Activated T-cell treated with anti-CD3 and anti-CD28 coated beads, Interleukin-2, amount 50 U/mL, for 1 hour (primary cell): Measurements from ENCODE around the gene PIK3CA.

Experiments used
- DNase-seq: peaks from one replicate; pipeline ENCODE4 v3.0.0-alpha.2; 2020

The PIK3CA gene

GRCh38 chr3:179158336-179159039 is 10.3 kb downstream of the PIK3CA start:
- no peak for DNase-seq

- no peak for DNase-seq
Measured at GRCh38 chr3:179163503-179163902, 15.3 kb downstream of the PIK3CA start.

- DNase-seq: no peak
Measured at GRCh38 chr3:179164857-179165256, 16.7 kb downstream of the PIK3CA start.

DNA sequence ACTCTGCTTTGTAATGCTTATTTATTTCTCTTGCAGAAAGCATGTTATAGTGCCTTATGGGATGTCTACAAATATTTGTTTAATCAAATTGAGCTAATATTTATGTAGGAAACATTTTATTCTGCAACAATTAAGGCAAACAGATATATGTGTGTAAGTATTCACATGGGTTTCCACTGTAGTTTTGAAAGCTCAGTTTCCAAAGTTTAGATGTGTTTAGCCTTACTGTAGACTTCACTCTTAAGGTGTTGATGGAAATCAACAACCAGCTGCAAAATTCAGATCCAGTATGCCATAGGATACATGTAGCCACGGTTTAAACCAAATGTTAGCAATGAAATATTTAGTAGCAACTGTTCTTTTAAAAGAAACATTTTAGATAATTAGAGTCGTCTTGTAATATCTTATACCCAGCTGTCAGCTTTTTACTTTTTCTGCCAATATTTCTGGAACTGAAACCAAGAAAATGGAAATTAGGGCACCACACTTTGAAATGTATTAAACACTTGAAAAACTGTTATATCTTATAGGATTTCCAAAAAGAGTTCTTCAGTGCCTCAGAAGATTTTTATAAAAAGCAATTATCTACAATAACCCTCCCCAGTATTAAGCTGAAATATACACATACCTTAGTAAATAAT is 18.5 kb downstream of the PIK3CA start:
- no peak for DNase-seq

DNA sequence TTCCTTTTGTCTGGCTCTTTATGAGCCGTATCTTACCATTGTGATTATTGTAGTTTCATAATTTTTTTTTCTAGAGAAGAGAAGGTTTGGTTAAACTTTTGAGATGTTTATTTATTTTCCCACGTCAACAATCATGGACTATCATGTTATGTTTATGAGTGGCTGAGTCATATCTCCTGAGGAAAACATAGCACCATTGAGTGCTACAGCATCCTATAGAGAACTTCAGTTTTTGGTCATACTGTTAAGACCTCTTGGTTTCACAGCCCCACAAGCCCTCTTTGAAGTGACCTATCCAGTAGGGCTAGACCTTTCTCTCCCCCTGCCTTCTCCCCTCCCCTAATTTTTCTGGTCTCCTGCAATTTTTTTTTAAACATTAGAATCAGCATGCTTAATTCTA is 20.8 kb downstream of the PIK3CA start:
- DNase-seq: no peak

- no peak for DNase-seq
Measured at GRCh38 chr3:179172546-179172945, 24.4 kb downstream of the PIK3CA start.

- no peak for DNase-seq
Measured at GRCh38 chr3:179174316-179174715, 26.2 kb downstream of the PIK3CA start.

- DNase-seq: no peak
Measured at GRCh38 chr3:179174898-179175297, 26.7 kb downstream of the PIK3CA start.

DNA sequence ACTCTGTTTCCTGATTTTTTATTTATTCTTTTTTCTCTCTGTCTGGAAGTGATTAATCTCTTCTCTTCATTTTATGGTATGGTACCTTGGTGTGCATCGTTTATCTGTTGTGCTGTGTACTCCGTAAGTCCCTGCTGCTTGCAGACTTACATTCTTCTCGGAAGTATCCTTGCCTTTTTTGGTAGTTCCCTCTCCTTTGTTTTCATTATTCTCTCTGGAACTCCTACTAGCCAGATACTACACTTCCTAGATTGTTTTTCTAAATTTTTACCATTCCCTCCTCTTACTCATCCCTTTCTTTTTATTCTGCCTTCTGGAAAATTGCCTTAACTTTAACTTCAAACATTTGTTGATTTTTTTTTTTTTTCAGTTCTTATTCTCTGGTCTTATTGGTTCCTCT is 27.2 kb downstream of the PIK3CA start:
- no peak for DNase-seq

DNA sequence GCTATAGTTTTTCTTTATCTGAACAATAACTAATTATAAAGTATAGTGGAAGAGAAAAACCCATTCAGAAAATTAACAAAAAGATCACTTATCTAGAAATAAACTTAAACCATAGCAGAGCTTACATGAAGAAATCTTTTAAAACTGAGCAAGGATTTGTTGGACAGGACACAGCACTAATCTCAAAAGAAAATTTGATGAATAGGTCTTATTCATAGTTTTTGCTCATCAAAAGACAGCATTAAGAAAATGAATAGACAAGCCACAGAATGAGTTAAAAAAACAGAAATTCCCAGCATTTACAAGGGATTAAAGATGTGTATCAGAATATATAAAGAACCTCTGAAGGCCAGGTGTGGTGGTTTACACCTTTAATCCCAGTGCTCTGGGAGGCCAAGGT is 29.5 kb downstream of the PIK3CA start:
- no peak for DNase-seq

DNA sequence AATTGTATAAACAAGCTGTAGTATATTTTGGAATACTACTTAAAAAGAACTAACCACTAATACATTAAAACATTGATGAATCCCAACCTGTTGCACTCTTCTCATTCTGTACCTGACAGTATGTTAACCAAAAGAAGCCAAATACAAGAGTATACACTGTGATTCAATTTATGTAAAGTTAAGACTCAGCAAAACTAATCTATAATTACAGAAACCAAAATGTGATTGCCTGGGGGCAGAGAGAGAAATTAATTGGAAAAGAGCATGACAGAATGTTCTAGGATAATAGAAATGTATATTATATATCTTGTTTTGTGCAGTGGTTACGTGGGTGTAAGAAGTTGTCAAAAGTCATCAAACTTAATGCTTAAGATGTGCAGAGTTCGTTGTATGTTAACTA is 31.1 kb downstream of the PIK3CA start:
- DNase-seq: no peak

DNA sequence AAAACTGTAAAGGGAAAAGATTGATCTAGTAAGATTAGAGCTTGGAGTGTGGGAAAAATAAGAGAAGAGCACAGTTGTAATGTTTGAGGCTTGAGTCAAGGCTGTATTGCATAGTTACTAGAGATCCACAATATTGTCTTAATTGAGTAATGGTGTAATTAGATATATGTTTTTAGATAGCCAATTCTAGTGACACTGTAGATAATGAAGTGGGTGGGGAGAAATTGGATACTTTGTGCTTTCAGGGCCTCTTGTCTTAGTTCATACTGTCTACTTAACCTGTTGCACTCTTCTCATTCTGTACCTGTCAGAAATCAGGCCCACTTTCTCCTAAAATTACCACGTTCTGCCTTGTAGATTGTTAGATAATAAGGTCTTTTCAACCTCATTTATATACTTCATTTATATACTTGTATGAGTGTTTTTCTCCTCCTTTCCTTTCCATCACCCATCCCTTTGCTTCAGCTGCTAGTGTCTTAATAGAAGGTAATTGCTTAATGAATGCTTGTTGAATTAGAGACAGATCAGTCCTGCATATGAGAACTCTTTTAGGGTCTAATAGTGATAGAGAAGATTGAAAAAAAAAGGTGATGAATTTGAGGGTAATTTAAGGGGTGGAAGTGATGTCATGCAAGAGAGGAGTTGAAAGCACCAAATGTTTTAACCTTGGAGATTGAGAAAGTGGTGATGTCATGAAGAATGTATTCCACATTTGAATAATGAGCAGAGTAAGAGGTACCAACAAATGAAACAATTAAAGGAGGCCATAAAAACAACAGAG is 32.0 kb downstream of the PIK3CA start:
- DNase-seq: no peak

GRCh38 chr3:179181021-179181472 is 32.9 kb downstream of the PIK3CA start:
- DNase-seq: no peak

GRCh38 chr3:179181993-179182551 is 33.9 kb downstream of the PIK3CA start:
- no peak for DNase-seq

GRCh38 chr3:179182902-179183301 is 34.7 kb downstream of the PIK3CA start:
- DNase-seq: no peak

GRCh38 chr3:179184826-179185225 is 36.7 kb downstream of the PIK3CA start:
- no peak for DNase-seq

DNA sequence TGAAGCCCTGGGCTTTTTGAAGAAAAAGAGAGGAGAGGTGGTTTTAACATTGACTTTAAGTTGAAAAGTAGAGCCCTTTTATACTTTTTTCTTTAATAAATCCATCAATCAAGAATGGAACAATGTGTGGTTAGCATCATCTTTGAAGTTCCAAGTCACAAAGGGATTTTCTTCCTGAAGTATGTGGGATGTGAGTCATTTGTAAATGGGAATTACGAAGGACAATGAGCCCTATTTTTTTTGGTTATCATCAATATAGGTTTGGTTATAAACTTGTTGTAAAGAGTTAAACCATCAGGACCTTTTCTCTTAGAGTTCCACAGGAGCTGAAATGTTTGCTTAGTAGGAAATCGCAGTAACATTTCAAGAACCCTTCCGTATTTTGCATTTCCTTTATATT is 38.3 kb downstream of the PIK3CA start:
- DNase-seq: no peak

DNA sequence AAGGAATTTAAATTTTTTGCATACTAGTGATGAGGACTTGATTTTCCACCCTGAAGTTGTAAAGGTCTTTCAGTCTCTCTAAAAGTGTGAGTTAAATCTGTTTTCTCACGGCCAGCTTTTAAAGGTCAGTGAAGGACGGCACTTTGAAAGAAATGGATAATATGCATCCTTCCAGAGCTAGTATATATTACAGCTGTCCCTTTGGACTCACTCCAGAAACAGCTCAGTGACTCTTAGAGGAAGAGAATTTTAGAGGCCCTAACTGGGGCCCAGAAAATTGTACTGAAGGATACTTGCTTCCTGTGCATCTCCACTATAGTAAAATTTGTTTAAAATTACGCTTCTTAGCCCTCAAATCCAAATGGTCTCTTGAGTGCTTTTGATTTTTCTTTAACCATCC is 41.6 kb downstream of the PIK3CA start:
- DNase-seq: no peak

GRCh38 chr3:179190581-179190980 is 42.4 kb downstream of the PIK3CA start:
- DNase-seq: no peak

DNA sequence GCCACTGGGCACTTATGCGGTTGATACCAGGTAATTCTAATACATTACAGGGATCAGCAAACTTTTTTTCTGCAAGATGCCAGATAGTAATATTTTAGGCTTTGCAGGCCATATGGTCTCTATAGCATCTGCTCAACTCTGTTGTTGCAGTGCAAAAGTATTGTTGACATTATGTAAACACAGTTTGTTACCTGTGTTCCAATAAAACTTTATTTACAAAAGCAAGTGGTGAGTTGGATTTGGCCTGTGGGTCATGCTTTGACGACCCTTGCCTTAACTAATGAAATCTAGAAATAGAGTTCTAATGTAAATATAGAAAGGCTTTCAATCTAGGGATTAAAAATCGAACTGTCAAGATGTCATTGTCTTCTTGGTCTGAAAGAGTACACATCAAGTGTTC is 44.4 kb downstream of the PIK3CA start:
- DNase-seq: no peak

DNA sequence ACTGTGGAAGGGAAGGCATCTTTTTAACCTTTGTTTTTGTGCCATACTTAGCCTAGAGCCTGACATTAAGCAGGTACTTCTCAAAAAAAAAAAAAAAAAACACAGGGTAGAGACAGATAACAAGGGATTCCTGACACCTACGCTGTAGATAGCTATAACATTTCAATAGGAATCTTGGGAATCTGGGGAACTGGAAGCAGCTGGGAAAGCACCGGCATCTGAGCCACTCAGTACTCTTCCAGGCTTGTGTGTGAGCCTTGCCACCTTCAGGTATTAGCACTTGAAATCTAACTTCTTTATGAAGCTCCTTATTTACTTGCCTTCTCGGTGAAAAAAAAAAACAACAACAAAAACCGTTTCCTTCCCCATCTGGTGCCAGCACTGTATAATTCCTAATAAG is 46.8 kb downstream of the PIK3CA start:
- DNase-seq: no peak

DNA sequence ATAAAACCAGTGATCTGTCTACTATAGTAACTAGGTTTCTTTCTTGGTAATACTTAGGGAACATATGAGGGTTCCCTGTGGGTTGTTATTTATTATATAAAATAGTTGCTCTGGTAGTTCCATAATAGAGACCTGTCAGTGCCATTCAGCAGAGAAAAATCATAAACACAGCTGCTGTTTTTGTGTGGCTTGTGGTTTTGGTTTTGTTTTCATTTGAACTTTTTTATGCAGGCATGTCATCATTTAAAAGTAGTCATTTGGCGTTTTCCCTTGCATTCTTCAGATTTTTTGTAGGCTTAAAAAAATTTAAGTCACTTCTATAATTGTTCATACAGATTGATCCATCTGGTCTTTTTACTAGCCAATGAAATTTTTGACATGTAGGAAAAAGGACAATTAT is 47.9 kb downstream of the PIK3CA start:
- no peak for DNase-seq

GRCh38 chr3:179196700-179197099 is 48.5 kb downstream of the PIK3CA start:
- no peak for DNase-seq

DNA sequence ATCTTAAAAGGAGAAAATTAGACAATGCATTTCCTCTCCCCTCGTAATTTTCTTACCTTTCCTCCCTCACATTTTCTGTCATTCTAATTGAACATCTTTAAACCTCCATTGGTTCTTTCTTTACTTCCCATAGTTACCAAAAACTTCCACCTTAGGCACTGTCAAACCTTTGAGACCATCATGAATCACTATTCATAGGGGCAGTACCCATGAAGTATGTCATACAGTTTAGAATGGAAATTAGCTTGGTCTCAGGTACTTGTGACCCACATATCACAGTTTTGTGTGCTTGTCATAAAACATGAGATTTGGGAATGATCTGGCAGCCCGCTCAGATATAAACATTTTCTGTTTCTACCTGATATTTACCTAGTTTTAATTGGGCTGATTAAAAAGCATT is 52.6 kb downstream of the PIK3CA start:
- DNase-seq: no peak
